Prostate gland (tissue), 2 donors: Measurements from ENCODE around the gene WDR49. TPM values are rescaled to one million over a fixed set of nuclear protein-coding genes. Genes with fewer than 3 reads are reported as not detected.

Experiments
- DNase-seq: peaks from one replicate; pipeline ENCODE4 v3.0.0-alpha.2; 2019; ENCODE audit warnings: low spot score
- H3K27ac ChIP-seq, 2 donors: fragments of 200-600 bp; sonication (generic); 2 replicates each; pipeline ENCODE4 v1.5.1; 2017 to 2019
- H3K27me3 ChIP-seq: fragments of 200-600 bp; sonication (generic); replicated peaks from 2 replicates; pipeline ENCODE4 v1.5.1; 2019; ENCODE audit not compliant: insufficient read depth
- H3K36me3 ChIP-seq, 2 donors: fragments of 200-600 bp; sonication (generic); 1 replicate in 1 of 2; 2 replicates in 1 of 2; pipeline versions ENCODE4 v1.5.1 to v1.8.1; 2017 to 2019
- H3K4me1 ChIP-seq: fragments of 200-600 bp; sonication (generic); replicated peaks from 2 replicates; pipeline ENCODE4 v1.5.1; 2019
- H3K4me3 ChIP-seq, 2 donors: fragments of 200-600 bp; sonication (generic); 2 replicates each; pipeline ENCODE4 v1.5.1; 2017 to 2019
- H3K9me3 ChIP-seq: fragments of 200-600 bp; sonication (generic); 2 replicates; pipeline ENCODE4 v1.5.1; 2017
- POLR2A ChIP-seq: fragments of 450-650 bp; IDR thresholded peaks from one replicate; pipeline ENCODE4 v1.6.1; 2016; ENCODE audit warnings: antibody characterized with exemption, mild to moderate bottlenecking
- POLR2AphosphoS5 ChIP-seq: sonication (generic); formaldehyde crosslinking; IDR thresholded peaks from one replicate; pipeline ENCODE4 v1.6.1; 2017; ENCODE audit warnings: antibody characterized with exemption
- WGBS: methylation state at CpG from one replicate; pipeline ENCODE4 v1.1.5; 2018; 5-methylcytosine and 5-hydroxymethylcytosine counted together
- intact Hi-C: fragments of 100-400 bp; cut with DNase I; formaldehyde crosslinking; loops from one replicate; pipeline ENCODE4 v1.14.2; 2022
- total RNA-seq, 2 donors: library from RNA; depleted of rRNA; stranded (reverse); fragments of >200 nt; gene quantifications; one replicate each; pipeline ENCODE4 v1.1.0, GENCODE V29; 2016
- TF ChIP-seq, protein P1 (sequence below), 4 experiments: fragments of 200-600 bp in 2 of 4; fragments of 450-650 bp in 2 of 4; sonication (generic) in 2 of 4; IDR thresholded peaks; 1 replicate in 3 of 4; 2 replicates in 1 of 4; pipeline ENCODE4 v1.5.1; 2016 to 2019; ENCODE audit warnings: antibody characterized with exemption in 4 of 4, mild to moderate bottlenecking in 2 of 4, moderate library complexity in 2 of 4

Gene WDR49
- total RNA-seq, 2 donors from 2014 or later: 0.45 to 1.5 TPM

DNA sequence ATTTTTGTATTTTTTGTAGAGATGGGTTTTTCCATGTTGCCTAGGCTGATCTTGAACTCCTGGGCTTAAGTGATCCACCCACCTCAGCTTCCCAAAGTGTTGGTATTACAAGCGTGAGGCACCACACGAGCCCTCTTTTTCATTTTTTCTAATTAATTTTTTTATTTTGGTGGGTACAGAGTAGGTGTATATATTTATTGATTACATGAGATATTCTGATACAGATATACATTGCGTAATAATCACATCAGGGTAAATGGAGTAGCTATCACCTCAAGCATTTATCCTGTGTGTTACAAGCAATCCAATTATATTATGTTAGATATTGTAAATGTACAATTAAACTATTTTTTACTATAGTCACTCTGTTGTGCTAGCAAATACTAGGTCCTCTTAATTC, 66.1 kb downstream of the WDR49 start:
- intact Hi-C loops: no loop called here
- TF ChIP-seq, protein P1, sequence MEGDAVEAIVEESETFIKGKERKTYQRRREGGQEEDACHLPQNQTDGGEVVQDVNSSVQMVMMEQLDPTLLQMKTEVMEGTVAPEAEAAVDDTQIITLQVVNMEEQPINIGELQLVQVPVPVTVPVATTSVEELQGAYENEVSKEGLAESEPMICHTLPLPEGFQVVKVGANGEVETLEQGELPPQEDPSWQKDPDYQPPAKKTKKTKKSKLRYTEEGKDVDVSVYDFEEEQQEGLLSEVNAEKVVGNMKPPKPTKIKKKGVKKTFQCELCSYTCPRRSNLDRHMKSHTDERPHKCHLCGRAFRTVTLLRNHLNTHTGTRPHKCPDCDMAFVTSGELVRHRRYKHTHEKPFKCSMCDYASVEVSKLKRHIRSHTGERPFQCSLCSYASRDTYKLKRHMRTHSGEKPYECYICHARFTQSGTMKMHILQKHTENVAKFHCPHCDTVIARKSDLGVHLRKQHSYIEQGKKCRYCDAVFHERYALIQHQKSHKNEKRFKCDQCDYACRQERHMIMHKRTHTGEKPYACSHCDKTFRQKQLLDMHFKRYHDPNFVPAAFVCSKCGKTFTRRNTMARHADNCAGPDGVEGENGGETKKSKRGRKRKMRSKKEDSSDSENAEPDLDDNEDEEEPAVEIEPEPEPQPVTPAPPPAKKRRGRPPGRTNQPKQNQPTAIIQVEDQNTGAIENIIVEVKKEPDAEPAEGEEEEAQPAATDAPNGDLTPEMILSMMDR (IDR thresholded peaks at IDR 0.05): no peak
- TF ChIP-seq POLR2A (no peak), POLR2AphosphoS5 (no peak)

DNA sequence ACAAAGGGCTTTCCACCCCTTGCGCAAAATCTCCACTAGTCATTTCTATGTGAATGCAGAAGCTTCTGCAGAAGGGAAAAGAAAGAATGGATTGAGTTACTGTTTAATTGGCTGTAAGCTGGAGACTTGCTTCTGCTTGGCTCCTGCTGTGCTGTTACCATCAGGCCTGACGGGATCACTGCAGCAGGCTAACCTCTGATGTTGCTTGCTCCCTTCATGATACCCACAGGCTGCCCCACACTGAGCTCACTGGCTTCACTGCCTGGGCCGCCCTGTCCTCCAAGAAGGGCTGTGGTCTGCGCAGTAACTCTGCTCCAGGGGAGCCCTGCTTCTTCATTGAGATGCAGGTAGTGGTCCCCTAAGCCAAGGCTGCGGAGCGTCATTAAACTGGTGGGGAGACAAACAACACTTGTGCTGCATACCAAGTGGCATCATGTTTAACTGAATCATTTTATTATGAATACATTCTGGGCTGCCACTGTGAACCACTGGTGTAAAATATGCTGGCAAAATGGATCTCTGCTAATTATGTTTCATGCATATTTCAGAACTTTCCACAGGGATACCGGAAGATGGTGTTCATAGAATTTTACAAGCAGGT, 78.6 kb downstream of the WDR49 start:
- no peak for DNase-seq
- TF ChIP-seq, protein P1 (IDR thresholded peaks at IDR 0.05): no peak
- TF ChIP-seq POLR2A: no peak
- Histone ChIP-seq H3K4me1 (no peaks in the 10 kb centered on the region), H3K4me3 (no peak overlapping the region), H3K27ac (no peak overlapping the region), H3K36me3 (no peaks in the 10 kb centered on the region), H3K9me3 (no peaks in the 10 kb centered on the region), H3K27me3 (no peaks in the 10 kb centered on the region)
- intact Hi-C loops: no loop called here
- 53% methylated on average over 7 of the region's 7 CpGs for WGBS

More for the DNA sequence above, 66.1 kb downstream of the WDR49 start:
- Histone ChIP-seq H3K27me3 (no peaks in the 10 kb centered on the region), H3K4me1 (no peaks in the 10 kb centered on the region), H3K9me3 (no peaks in the 10 kb centered on the region), H3K36me3 (no peaks in the 10 kb centered on the region), H3K4me3 (no peak overlapping the region), H3K27ac (no peak overlapping the region)
- WGBS: 97% methylated on average over 3 of the region's 3 CpGs
- DNase-seq: no peak

DNA sequence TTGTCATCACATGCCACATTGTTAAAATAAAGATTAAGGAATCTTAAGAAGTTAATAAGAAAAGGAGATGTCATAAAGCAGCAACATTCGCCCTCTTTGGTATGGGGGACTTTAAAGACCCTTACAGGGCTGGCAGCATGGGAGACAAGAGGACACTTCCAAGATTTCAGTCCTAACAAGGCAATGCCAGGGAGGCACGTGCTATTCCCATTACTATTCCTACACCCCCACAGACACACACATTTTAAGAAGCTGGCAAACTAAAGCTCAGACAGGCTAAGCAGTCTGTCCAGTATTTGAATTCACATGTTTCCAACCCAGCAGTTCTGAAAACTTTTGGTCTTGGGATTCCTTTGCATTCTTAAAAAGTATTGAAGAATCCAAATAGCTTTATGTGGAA, 80.8 kb downstream of the WDR49 start:
- intact Hi-C loops: no loop called here

DNA sequence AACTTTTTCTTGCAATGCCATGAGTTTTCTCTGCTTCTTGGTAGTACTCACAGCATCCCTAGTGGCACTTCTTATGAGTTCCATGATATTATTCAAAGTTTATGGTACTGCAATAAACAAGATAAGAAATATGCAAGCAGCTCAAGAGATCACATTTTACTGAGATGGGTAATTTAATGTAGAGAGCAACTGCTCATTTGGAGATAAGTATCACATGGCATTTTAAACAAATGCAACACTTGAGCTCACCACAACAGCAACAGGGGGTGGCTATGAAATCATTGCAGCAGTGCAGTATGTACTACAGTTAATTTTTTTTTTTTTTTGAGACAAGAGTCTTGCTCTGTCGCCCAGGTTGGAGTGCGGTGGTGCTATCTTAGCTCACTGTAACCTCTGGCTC, 85.1 kb downstream of the WDR49 start:
- no peak overlapping the region for H3K4me3 ChIP-seq
- DNase-seq: no peak
- intact Hi-C loops: no loop called here
- no peak overlapping the region for H3K27ac ChIP-seq
- H3K4me1 ChIP-seq: no peaks in the 10 kb centered on the region
- no peaks in the 10 kb centered on the region for H3K36me3 ChIP-seq
- TF ChIP-seq POLR2AphosphoS5 (no peak), POLR2A (no peak)
- TF ChIP-seq, protein P1 (IDR thresholded peaks at IDR 0.05): no peak
- 92% methylated on average over 2 of the region's 2 CpGs for WGBS
- no peaks in the 10 kb centered on the region for H3K9me3 ChIP-seq
- no peaks in the 10 kb centered on the region for H3K27me3 ChIP-seq

More for the DNA sequence above, 80.8 kb downstream of the WDR49 start:
- Histone ChIP-seq H3K4me1 (no peaks in the 10 kb centered on the region), H3K9me3 (no peaks in the 10 kb centered on the region), H3K36me3 (no peaks in the 10 kb centered on the region), H3K27ac (no peak overlapping the region), H3K27me3 (no peaks in the 10 kb centered on the region), H3K4me3 (no peak overlapping the region)
- TF ChIP-seq POLR2A: no peak
- TF ChIP-seq, protein P1 (IDR thresholded peaks at IDR 0.05): no peak
- TF ChIP-seq POLR2AphosphoS5: no peak
- 29% methylated on average over 2 of the region's 2 CpGs for WGBS
- DNase-seq: no peak

DNA sequence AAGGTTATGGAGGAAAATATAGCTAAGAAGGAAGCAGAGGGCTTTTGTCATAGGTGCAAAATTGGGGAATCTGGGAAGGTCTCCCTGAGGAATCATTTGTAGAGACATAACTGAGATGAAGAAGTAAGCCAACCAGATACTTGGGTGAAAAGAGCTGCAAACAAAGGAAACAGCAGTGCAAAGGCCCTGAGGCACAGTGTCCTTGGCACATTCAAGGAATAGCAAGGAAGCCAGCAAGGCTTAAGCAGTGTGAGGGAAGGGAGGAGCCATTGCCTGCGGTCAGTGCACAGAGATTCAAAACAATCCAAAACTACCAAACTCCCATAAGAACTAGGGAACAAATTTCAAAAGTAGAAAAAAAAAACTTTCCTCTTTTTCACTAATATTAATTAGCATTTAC, 88.3 kb downstream of the WDR49 start:
- no peak for DNase-seq
- TF ChIP-seq, protein P1 (IDR thresholded peaks at IDR 0.05): no peak
- TF ChIP-seq POLR2AphosphoS5 (no peak), POLR2A (no peak)
- Histone ChIP-seq H3K27ac (no peak overlapping the region), H3K4me3 (no peak overlapping the region), H3K36me3 (no peaks in the 10 kb centered on the region), H3K4me1 (no peaks in the 10 kb centered on the region), H3K27me3 (no peaks in the 10 kb centered on the region), H3K9me3 (no peaks in the 10 kb centered on the region)
- 87% methylated on average over 1 of the region's 1 CpG for WGBS
- intact Hi-C loops: no loop called here
